VCaP (cell line): ENCODE results near the gene FGFRL1.
"Not testable (repeated sequence)": the region's sequence is repeated elsewhere in the genome, so short reads cannot be mapped to it uniquely, and the experiment has no call there.

Experiments
- H3K27ac ChIP-seq: fragments of 450-650 bp; 2 replicates; pipeline ENCODE4 v1.5.1; 2017
- CTCF ChIP-seq: fragments of 450-650 bp; conservative IDR thresholded peaks from 2 replicates; pipeline ENCODE4 v1.5.1; 2017; ENCODE audit warnings: mild to moderate bottlenecking, moderate library complexity

The FGFRL1 gene

DNA sequence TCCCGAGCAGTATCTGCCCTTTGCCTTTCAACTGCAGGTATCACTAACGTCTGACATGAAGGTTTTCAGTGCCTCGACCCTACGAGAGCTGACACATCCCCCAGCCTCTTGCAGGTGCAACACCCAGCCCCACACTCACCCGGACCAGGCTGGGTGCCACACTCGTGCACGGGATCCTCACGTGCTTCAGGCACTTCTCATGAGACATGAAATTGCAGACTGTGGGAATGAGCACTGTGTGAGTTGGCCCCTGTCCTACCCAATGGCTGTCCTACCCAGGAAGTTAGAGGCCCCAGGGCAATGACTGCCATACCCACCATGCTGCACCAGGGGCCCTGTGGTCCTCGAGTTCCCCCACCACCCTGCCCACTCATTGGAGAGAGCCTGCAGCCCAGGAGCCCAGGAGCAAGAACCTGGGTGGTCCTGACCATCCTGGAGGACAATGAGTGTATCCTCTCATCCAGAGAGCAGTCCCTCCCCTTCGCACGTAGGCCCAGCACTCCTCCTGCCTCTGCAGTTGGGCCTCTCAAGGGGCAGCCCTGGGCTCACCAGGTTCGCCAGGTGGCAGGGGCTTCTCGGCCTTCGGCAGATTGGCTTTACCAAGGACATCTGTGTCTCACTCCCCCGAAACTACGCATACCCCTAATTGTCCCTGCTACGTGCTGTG, 40.4 kb upstream of the FGFRL1 start:
- no peak for TF ChIP-seq CTCF
- H3K27ac ChIP-seq, result no peak overlapping the region

- peak overlapping the region; percentile 59; the same call in 1 of the 2 replicates for H3K27ac ChIP-seq
- no peak for TF ChIP-seq CTCF
Observed at GRCh38 chr4:971666-972500, 39.5 kb upstream of the FGFRL1 start.

GRCh38 chr4:972651-973424, 38.6 kb upstream of the FGFRL1 start:
- no peak for TF ChIP-seq CTCF
- H3K27ac ChIP-seq, result peak overlapping the region; percentile 59; the same call in 1 of the 2 replicates

- H3K27ac ChIP-seq, result peak within 1 kb of the TSS; percentile 59; the same call in 1 of the 2 replicates
- TF ChIP-seq CTCF, result no peak
Observed at GRCh38 chr4:973431-974397, 37.7 kb upstream of the FGFRL1 start, which contains the start of gene DGKQ. Gene DGKQ (minus strand): TSS chr4:973569. CDS start chr4:973482, 87 bp downstream.

DNA sequence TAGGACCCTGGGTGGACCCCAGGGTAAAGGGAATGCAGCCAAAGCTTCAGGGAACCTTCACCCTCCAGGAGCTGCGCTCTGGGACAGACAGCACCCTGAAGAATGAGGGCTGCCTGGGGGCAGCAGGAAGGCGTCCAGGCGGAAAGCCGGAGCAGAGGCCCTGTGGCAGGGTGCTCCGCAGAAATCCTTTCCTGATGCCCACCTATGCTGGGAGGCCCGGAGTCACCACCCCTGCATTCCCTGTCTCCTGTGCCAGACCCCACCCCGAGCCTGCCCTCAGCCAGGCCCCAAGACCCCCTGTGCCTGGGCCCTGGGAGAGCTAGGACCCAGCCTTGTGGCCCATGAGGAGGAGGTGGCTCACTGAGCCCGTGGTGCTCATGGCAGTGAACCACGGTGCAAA, 36.8 kb upstream of the FGFRL1 start:
- TF ChIP-seq CTCF, result no peak
- no peak overlapping the region for H3K27ac ChIP-seq

GRCh38 chr4:976016-976415, 35.4 kb upstream of the FGFRL1 start:
- H3K27ac ChIP-seq, result not testable (repeated sequence)
